GM12878 (cell line): ENCODE measurements around the gene TMEM181. TPM values are rescaled to one million over a fixed set of nuclear protein-coding genes. Genes with fewer than 3 reads are reported as not detected.
A peak's percentile ranks its signal among the peaks of the same experiment; 100 is the strongest.

Experiments used
- ATF7 ChIP-seq: fragments of 450-650 bp; IDR thresholded peaks from 2 replicates; pipeline ENCODE4 v1.6.1; 2016; ENCODE audit warnings: low read depth, mild to moderate bottlenecking
- BMI1 ChIP-seq: fragments of 450-650 bp; IDR thresholded peaks from 2 replicates; pipeline ENCODE4 v1.6.1; 2016; ENCODE audit warnings: mild to moderate bottlenecking, moderate library complexity, borderline replicate concordance
- CEBPZ ChIP-seq: fragments of 150-350 bp; IDR thresholded peaks from 2 replicates; pipeline ENCODE4 v1.6.1; 2016; ENCODE audit warnings: low read depth, low read length
- CHD1 ChIP-seq: IDR thresholded peaks from 2 replicates; pipeline ENCODE4 v1.6.1; 2012; ENCODE audit warnings: low read depth, low read length, improper control_type of control experiment
- CHD2 ChIP-seq: IDR thresholded peaks from 2 replicates; pipeline ENCODE4 v1.6.1; 2011; ENCODE audit warnings: low read depth, low read length, improper control_type of control experiment, borderline replicate concordance
- CHD4 ChIP-seq: fragments of 200-600 bp; sonication (generic); IDR thresholded peaks from 2 replicates; pipeline ENCODE4 v1.6.1; 2016; ENCODE audit warnings: mild to moderate bottlenecking
- CREB1 ChIP-seq: IDR thresholded peaks from 2 replicates; pipeline ENCODE4 v1.6.1; 2012; ENCODE audit warnings: low read depth, mild to moderate bottlenecking, inconsistent platforms
- ESRRA ChIP-seq: IDR thresholded peaks from 2 replicates; pipeline ENCODE4 v1.6.1; 2012; ENCODE audit warnings: mild to moderate bottlenecking, low read length, improper control_type of control experiment
- HDAC2 ChIP-seq: fragments of 200-600 bp; sonication (generic); IDR thresholded peaks from 2 replicates; pipeline ENCODE4 v1.6.1; 2017
- IKZF2 ChIP-seq, 2 experiments: fragments of 450-650 bp; IDR thresholded peaks; 2 replicates each; pipeline ENCODE4 v1.6.1; 2017; ENCODE audit warnings: mild to moderate bottlenecking in 2 of 2, moderate library complexity in 2 of 2
- MTA3 ChIP-seq: IDR thresholded peaks from 2 replicates; pipeline ENCODE4 v1.6.1; 2012; ENCODE audit warnings: low read length, inconsistent platforms, borderline replicate concordance
- NFIC ChIP-seq: IDR thresholded peaks from 2 replicates; pipeline ENCODE4 v1.6.1; 2012; ENCODE audit warnings: low read depth, mild to moderate bottlenecking, inconsistent platforms, low read length, moderate library complexity
- NFYA ChIP-seq: IDR thresholded peaks from 2 replicates; pipeline ENCODE4 v1.6.1; 2011; ENCODE audit warnings: low read depth, mild to moderate bottlenecking, low read length, improper control_type of control experiment, borderline replicate concordance
- NFYB ChIP-seq: IDR thresholded peaks from 2 replicates; pipeline ENCODE4 v1.6.1; 2011; ENCODE audit warnings: low read depth, mild to moderate bottlenecking, low read length, improper control_type of control experiment, moderate library complexity; ENCODE audit not compliant: insufficient read depth
- NR2C2 ChIP-seq: IDR thresholded peaks from 2 replicates; pipeline ENCODE4 v1.6.1; 2011; ENCODE audit warnings: borderline replicate concordance, low read depth; ENCODE audit not compliant: control insufficient read depth, insufficient read length
- POLR2A ChIP-seq: IDR thresholded peaks from 2 replicates; pipeline ENCODE4 v1.6.1; 2011; ENCODE audit warnings: low read depth, mild to moderate bottlenecking, low read length
- POU2F2 ChIP-seq: IDR thresholded peaks from 3 replicates; pipeline ENCODE4 v1.6.1; 2011; ENCODE audit warnings: low read depth, mild to moderate bottlenecking, low read length, borderline replicate concordance
- RAD21 ChIP-seq: IDR thresholded peaks from 2 replicates; pipeline ENCODE4 v1.6.1; 2011; ENCODE audit warnings: mild to moderate bottlenecking, low read depth, low read length, moderate library complexity; ENCODE audit not compliant: insufficient read depth
- RB1 ChIP-seq: fragments of 450-650 bp; formaldehyde crosslinking; IDR thresholded peaks from 2 replicates; pipeline ENCODE4 v1.6.1; 2017; ENCODE audit warnings: mild to moderate bottlenecking, borderline replicate concordance
- RBBP5 ChIP-seq: fragments of 200-600 bp; sonication (generic); conservative IDR thresholded peaks from 2 replicates; pipeline ENCODE4 v1.6.1; 2016
- RUNX3 ChIP-seq: IDR thresholded peaks from 2 replicates; pipeline ENCODE4 v1.6.1; 2012; ENCODE audit warnings: low read length, inconsistent platforms
- SIN3A ChIP-seq: IDR thresholded peaks from 2 replicates; pipeline ENCODE4 v1.6.1; 2012; ENCODE audit warnings: low read depth, low read length, improper control_type of control experiment
- SMAD1 ChIP-seq: fragments of 450-650 bp; IDR thresholded peaks from 2 replicates; pipeline ENCODE4 v1.6.1; 2018; ENCODE audit warnings: mild to moderate bottlenecking, low read depth; ENCODE audit not compliant: partially characterized antibody
- SREBF2 ChIP-seq: IDR thresholded peaks from 2 replicates; pipeline ENCODE4 v1.6.1; 2012; ENCODE audit warnings: mild to moderate bottlenecking, low read length
- SRF ChIP-seq, 2 experiments: IDR thresholded peaks; 2 replicates each; pipeline ENCODE4 v1.6.1; 2011; ENCODE audit warnings: low read depth in 2 of 2, low read length in 2 of 2, mild to moderate bottlenecking in 1 of 2, moderate library complexity in 1 of 2
- TAF1 ChIP-seq: IDR thresholded peaks from 2 replicates; pipeline ENCODE4 v1.6.1; 2011; ENCODE audit warnings: mild to moderate bottlenecking, low read depth, low read length, borderline replicate concordance
- TCF7 ChIP-seq: IDR thresholded peaks from 2 replicates; pipeline ENCODE4 v1.6.1; 2014; ENCODE audit warnings: antibody characterized with exemption, borderline replicate concordance
- ZBED1 ChIP-seq: IDR thresholded peaks from 2 replicates; pipeline ENCODE4 v1.6.1; 2016; ENCODE audit warnings: borderline replicate concordance
- ZNF217 ChIP-seq: fragments of 450-650 bp; IDR thresholded peaks from 2 replicates; pipeline ENCODE4 v1.6.1; 2017; ENCODE audit warnings: antibody characterized with exemption, mild to moderate bottlenecking
- ZNF274 ChIP-seq: IDR thresholded peaks from one replicate; pipeline ENCODE4 v1.8.0; 2011; ENCODE audit not compliant: insufficient read length, insufficient read depth
- ZSCAN29 ChIP-seq: fragments of 450-650 bp; IDR thresholded peaks from 2 replicates; pipeline ENCODE4 v1.6.1; 2017; ENCODE audit warnings: mild to moderate bottlenecking, moderate library complexity
- polyA plus RNA-seq, 11 experiments: library from polyadenylated mRNA; depleted of rRNA in 4 of 11; unstranded in 6 of 11; stranded (reverse) in 5 of 11; fragments of >200 nt; fragmentation: Nextera tagmentation in 4 of 11; fragmentation: Illumina TruSeq in 1 of 11; extraction: Ambion mirVana in 4 of 11; extraction: Trizol in 1 of 11; gene quantifications; 1 replicate in 1 of 11; 2 replicates in 10 of 11; pipeline versions ENCODE4 v1.2.1 to v1.2.3, GENCODE V29; 2011 to 2016; ENCODE audit warnings: inconsistent platforms in 2 of 11, missing spikeins in 2 of 11, low read depth in 1 of 11
- total RNA-seq, 4 experiments: library from RNA; depleted of rRNA in 3 of 4; stranded (reverse); fragments of >200 nt in 3 of 4; fragmentation: Illumina TruSeq in 1 of 4; extraction: Trizol in 1 of 4; gene quantifications; 2 replicates each; pipeline versions ENCODE4 v1.2.1 to v1.2.3, GENCODE V29; 2013 to 2021
- TF ChIP-seq, protein P1 (sequence below): fragments of 450-650 bp; IDR thresholded peaks from 2 replicates; pipeline ENCODE4 v1.6.1; 2016; ENCODE audit warnings: mild to moderate bottlenecking

The TMEM181 gene
- total and polyA plus RNA-seq, 10 of the 15 experiments (the other 5 are each of a cell fraction or from before 2014, with no cell fraction given) = 1.5 to 7.9 (median 5.2) TPM

- TF ChIP-seq MTA3 (peak; percentile 76), ESRRA (no peak), HDAC2 (no peak), CREB1 (peak; percentile 81), NFIC (peak; percentile 98), POU2F2 (0 out of 3 replicates have a peak, but pooled peaks have one; percentile 49), SIN3A (no peak), TAF1 (no peak), CHD4 (no peak), NFYB (no peak), POLR2A (no peak), RAD21 (no peak), CEBPZ (no peak), RBBP5 (no peak), SRF (IDR thresholded peaks at IDR 0.05; ENCODE audit: low read depth in 2 of 2, low read length in 2 of 2) (no peak), ATF7 (peak; percentile 98), CHD1 (no peak), ZSCAN29 (0 out of 2 replicates have a peak, but pooled peaks have one; percentile 37), NFYA (no peak), TCF7 (peak; percentile 77; the same call in 1 of the 2 replicates), ZNF274 (no peak), SREBF2 (no peak), ZNF217 (peak; percentile 94), IKZF2 (IDR thresholded peaks at IDR 0.05) (peak; percentile 99), NR2C2 (no peak), RUNX3 (peak; percentile 86), CHD2 (peak; percentile 55; the same call in 1 of the 2 replicates), ZBED1 (peak; percentile 94), SMAD1 (no peak), RB1 (no peak), BMI1 (peak; percentile 69)
- TF ChIP-seq, protein P1, sequence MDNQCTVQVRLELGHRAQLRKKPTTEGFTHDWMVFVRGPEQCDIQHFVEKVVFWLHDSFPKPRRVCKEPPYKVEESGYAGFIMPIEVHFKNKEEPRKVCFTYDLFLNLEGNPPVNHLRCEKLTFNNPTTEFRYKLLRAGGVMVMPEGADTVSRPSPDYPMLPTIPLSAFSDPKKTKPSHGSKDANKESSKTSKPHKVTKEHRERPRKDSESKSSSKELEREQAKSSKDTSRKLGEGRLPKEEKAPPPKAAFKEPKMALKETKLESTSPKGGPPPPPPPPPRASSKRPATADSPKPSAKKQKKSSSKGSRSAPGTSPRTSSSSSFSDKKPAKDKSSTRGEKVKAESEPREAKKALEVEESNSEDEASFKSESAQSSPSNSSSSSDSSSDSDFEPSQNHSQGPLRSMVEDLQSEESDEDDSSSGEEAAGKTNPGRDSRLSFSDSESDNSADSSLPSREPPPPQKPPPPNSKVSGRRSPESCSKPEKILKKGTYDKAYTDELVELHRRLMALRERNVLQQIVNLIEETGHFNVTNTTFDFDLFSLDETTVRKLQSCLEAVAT = no peak
These were observed 88.8 kb downstream of the TMEM181 start (continued) for GRCh38 chr6:158648682-158649131.
